Stimulated activated CD4-positive, alpha-beta T cell treated with anti-CD3 and anti-CD28 coated beads, Interleukin-12 subunit alpha, Interleukin-12 subunit beta, amount 100 ng/mL, for 48 hours (primary cell): ENCODE measurements around the gene PEAR1.

Source experiments
- DNase-seq, 3 donors: peaks; one replicate each; pipeline ENCODE4 v3.0.0-alpha.2; 2020; ENCODE audit warnings: low read depth in 2 of 3, low spot score in 1 of 3

The PEAR1 gene

GRCh38 chr1:156860113-156860627 is 33.3 kb upstream of the PEAR1 start:
- peak in 2 of 3 donors; percentile 40 to 43 for DNase-seq

- DNase-seq: no peak
These were observed 32.7 kb upstream of the PEAR1 start, which contains the start of gene NTRK1 for GRCh38 chr1:156860628-156861423. Gene NTRK1 (plus strand): TSS chr1:156860865. CDS start chr1:156860935, 70 bp downstream.

GRCh38 chr1:156862584-156862983 is 30.9 kb upstream of the PEAR1 start:
- no peak for DNase-seq

- DNase-seq: no peak
These were observed 30.4 kb upstream of the PEAR1 start for GRCh38 chr1:156862997-156863599.

- DNase-seq: no peak
These were observed 29.9 kb upstream of the PEAR1 start for GRCh38 chr1:156863631-156864030.

- DNase-seq: no peak
These were observed 28.7 kb upstream of the PEAR1 start for GRCh38 chr1:156864796-156865195.

- no peak for DNase-seq
These were observed 28.3 kb upstream of the PEAR1 start for GRCh38 chr1:156865258-156865657.

- no peak for DNase-seq
These were observed 27.7 kb upstream of the PEAR1 start for GRCh38 chr1:156865865-156866248.

- no peak for DNase-seq
These were observed 27.1 kb upstream of the PEAR1 start for GRCh38 chr1:156866249-156866909.

GRCh38 chr1:156868341-156868740 is 25.2 kb upstream of the PEAR1 start:
- no peak for DNase-seq

- no peak for DNase-seq
These were observed 24.1 kb upstream of the PEAR1 start for GRCh38 chr1:156869455-156869854.

GRCh38 chr1:156873659-156874058 is 19.9 kb upstream of the PEAR1 start:
- DNase-seq: no peak

- no peak for DNase-seq
These were observed 19.4 kb upstream of the PEAR1 start for GRCh38 chr1:156874142-156874541.

- no peak for DNase-seq
These were observed 18.8 kb upstream of the PEAR1 start for GRCh38 chr1:156874572-156875340.

- DNase-seq: no peak
These were observed 18.2 kb upstream of the PEAR1 start for GRCh38 chr1:156875341-156875615.

- DNase-seq: no peak
These were observed 17.2 kb upstream of the PEAR1 start for GRCh38 chr1:156876281-156876680.

- DNase-seq: no peak
These were observed 15.9 kb upstream of the PEAR1 start for GRCh38 chr1:156877433-156878170.

GRCh38 chr1:156879876-156880275 is 13.6 kb upstream of the PEAR1 start:
- DNase-seq: no peak

GRCh38 chr1:156880473-156880872 is 13.0 kb upstream of the PEAR1 start:
- DNase-seq: no peak

GRCh38 chr1:156881101-156881500 is 12.4 kb upstream of the PEAR1 start:
- DNase-seq: no peak

GRCh38 chr1:156881663-156882062 is 11.9 kb upstream of the PEAR1 start:
- no peak for DNase-seq
